ENCODE results near the gene POLH.

POLH gene

DNA sequence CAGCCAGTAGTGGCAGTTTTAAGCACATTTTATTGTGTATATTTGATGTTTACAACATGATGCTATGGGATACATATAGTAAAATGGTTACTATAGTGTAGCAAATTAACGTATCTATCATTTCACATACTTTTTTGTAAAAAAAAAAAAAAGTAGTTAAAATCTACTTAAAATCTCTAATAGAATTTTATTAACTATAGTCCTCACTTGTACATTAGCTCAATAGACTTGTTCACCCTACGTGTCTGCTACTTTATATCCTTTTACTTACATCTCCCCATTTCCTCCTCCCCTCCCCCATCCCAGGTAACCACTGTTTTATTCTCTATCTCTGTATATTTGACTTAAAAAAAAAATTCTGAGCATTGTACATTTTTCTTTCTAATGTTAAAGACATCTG, 30.0 kb downstream of the POLH start:
- DNase-seq (ENCODE audit: low spot score), result no peak

DNA sequence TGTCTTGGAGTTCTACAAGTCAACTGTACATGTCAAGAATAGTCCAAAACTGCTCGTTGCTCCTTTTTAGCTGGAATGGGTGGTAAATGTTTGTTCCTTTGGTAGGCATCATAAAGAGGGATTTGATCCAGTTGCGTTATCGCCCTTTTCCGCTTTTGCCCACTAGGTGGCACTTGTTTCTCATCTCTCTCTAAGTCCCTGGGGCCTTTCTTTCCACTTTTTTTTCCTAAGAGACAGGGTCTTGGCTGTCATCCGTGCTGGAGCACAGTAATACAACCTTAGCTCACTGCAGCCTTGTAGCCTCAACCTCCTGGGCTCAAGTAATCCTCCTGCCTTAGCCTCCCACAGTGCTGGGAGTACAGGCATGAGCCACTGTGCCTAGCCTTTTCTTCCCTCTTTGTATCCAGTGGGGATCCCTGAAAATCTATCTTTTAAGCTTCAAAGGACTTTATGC, 32.4 kb downstream of the POLH start:
- DNase-seq (ENCODE audit: low spot score), result peak; percentile 81

DNA sequence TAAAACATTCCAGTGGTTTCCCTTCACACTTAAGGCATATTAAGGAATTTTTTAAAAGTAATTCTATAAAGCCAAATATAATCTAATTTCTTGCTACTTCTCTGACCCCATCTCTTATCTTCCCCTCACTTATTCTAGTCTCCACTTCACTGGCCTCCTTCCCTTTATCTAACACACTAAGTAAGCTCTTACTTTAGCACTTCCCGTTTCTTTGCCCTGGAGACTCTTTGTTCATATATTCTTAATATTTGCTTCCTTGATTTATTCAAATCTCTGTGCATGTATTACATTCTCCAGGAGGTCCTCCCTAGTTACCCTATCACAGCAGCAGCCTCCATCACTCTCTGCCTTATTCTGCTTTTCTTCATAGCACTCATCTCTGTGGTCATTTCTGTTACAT, 32.8 kb downstream of the POLH start:
- no peak for DNase-seq (ENCODE audit: low spot score)

DNA sequence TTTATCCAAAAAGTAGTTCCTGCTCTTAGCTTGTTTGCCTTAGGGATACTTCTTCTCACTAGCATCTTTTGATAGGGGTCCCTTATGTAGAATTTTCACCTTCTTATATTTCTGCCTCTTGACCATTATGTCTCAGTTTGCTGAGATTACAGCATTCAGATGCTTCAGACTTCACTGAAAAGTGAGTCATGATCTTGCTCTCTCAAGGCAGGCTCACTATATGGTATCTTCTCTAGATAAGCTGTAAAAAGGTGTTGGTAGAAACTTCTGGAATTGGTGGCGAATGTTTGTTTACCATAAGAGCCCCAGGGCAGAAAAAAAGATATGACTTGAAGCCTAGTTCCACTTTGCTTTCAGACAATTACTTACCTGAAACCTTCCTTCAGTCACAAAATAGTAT, 33.4 kb downstream of the POLH start:
- no peak for DNase-seq (ENCODE audit: low spot score)

DNA sequence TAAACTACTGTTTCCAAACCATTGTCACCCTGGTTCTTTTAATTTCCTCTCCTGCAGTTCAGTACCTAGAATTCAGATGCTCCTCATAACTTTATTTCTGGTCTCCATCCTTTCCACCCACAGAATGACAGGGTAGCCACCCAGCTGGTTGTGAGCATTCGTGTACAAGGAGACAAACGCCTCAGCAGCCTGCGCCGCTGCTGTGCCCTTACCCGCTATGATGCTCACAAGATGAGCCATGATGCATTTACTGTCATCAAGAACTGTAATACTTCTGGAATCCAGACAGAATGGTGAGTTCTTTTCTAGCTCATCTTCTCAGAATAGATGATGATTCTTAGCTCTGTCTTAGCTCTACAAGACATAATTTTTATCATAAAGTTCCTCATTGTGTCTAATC, 34.4 kb downstream of the POLH start:
- no peak for DNase-seq (ENCODE audit: low spot score)

DNA sequence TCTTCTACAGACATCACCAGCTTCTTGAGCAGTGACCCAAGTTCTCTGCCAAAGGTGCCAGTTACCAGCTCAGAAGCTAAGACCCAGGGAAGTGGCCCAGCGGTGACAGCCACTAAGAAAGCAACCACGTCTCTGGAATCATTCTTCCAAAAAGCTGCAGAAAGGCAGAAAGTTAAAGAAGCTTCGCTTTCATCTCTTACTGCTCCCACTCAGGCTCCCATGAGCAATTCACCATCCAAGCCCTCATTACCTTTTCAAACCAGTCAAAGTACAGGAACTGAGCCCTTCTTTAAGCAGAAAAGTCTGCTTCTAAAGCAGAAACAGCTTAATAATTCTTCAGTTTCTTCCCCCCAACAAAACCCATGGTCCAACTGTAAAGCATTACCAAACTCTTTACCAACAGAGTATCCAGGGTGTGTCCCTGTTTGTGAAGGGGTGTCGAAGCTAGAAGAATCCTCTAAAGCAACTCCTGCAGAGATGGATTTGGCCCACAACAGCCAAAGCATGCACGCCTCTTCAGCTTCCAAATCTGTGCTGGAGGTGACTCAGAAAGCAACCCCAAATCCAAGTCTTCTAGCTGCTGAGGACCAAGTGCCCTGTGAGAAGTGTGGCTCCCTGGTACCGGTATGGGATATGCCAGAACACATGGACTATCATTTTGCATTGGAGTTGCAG, 37.9 kb downstream of the POLH start:
- DNase-seq (ENCODE audit: low spot score), result no peak

DNA sequence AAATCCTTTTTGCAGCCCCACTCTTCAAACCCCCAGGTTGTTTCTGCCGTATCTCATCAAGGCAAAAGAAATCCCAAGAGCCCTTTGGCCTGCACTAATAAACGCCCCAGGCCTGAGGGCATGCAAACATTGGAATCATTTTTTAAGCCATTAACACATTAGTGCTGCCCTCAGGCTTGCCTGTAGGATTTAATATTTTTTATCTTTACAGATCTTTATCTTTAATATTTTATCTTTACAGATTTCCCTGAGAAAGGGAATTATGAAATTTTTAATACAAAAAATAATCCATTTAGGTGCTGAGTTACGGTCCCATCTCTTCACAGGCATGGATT, 38.4 kb downstream of the POLH start:
- no peak for DNase-seq (ENCODE audit: low spot score)

DNA sequence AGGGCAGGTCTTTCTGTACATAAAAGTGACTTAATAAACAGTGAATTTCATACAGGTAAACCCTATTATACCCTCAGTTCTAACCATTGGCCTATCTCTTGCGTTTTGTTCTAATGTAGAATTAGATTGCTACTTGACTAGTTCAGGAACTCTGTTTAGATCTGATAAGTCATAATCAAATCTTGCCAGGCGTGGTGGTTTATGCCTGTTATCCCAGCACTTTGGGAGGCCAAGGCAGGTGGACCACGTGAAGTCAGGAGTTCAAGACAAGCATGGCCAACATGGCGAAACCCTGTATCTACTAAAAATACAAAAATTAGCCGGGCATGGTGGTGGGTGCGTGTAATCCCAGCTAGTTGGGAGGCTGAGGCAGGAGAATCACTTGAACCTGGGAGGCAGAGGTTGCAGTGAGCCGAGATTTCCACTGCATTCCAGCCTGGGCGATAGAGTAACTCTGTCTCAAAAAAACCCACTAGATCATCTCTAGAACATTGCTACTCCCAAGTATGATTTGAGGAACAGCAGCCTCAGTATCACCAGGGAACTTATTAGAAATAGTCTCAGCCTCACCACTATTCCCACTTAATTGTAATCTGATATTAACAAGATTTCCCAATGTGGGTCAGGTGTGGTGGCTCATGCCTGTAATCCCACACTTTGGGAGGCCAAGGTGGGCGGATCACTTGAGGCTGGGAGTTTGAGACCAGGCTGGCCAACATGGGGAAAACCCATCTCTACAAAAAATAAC, 40.9 kb downstream of the POLH start:
- DNase-seq (ENCODE audit: low spot score), result no peak

DNA sequence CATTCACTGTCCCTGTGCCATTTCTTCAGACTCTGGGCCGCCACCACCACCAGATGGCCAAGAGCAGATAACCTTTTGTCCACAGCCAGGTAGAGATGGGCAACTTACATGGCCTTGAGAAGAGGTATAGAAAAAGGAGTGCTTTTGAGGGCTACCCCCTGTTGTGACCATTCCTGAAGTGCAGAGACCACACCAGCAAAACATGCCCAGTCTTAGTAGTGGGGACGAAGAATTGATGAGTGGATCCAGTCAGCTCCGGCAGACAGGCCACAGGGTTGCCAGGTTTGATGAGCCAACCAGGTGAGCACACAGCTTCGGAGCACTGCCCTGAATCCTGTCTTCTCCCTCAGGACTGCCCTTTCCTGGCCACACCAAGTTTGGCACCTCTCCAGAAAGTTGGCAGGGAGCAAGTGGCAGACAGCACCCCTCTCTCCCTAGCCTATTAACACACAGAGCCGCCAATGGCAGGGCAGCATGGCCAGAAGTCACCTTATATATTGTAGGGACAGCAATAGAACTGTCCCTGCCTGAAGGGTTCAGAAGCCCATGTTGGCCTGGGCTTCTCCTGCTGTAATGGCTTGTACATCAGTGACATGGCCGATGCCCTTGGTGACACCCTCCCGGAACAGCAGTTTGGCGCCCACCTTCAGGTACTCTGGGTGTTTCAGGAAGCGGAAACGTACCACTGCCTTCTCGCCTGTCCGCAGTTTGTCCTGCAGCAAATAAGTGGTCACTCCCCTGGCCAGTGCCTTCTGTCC, 45.3 kb downstream of the POLH start:
- no peak for DNase-seq (ENCODE audit: low spot score)

DNA sequence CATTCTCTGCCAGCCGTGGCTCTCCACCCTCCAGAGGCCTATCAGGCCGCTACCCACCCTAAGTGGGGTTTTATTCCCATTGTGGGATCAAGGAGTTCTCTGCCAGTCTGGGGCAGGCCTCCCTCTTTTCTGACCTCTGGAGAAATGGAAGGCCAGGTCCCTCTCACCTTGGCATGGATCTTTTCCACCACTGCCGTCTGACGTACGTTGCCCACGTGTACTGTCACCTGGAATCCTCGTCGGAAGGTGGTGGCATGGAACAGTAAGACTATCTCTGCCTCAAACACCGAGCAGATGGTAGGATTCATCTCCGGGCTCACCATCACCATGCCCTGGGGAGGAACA, 45.8 kb downstream of the POLH start:
- no peak for DNase-seq (ENCODE audit: low spot score)

DNA sequence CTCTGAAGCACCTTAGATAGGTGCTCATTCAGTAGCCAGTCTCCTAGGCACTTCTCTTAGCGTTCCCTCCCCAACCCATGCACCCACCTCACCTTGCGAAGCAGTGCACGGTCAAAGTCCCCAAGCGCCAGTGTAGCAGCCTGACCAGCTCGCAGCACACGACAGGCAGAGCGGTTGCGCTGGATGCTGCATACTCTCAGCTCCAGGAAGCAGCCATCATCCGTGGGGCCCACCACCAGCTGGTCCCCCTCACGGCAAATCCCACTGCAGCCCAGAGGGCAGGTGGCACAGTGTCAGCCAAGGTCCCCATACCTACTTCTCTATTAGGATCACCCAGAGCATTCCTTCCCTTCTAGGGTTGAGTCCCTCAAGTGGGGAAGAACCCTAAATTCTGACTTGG, 46.6 kb downstream of the POLH start:
- DNase-seq (ENCODE audit: low spot score), result no peak

DNA sequence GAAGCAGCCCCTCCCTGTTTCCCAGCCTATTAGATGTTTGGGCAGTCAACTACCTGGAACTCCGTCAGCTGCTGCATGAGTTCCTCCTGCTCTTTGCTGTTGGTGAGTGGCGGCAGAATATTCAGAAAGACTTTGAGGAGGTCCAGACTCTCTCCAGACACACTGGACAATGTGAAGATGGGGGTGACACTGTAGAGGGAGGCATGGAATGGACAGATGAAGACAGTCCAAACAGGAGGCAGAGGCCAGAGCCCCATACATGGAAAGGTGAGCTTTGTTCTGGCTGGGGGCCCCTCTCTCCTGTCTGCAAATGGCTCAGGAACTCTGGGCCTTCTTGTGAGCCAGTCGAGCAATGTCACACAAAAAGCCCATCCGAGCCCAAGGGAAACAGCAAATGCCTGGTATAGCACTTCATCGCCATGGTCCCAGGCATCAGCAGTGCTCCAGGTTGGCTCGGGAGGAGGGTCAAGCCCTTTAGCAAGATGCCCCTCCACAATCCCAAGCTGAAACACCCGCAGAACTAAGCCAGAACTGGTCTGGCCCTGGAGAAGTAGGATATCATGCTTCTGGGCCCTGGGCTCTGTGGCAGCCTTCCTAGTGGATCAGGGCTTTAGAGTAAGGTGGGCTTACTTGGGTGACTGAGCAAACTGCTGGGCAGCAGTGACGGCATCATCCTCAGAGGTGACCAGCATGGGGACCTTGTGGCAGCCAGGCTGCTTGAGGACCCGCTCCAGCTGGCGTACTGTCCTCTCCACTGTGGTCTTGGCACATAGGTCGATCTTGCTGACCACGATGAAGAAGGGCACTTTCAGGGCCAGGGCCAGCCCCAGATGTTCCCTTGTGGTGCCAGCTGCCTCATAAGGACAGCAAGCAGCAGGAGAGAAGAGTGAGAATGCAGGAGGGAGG, 48.1 kb downstream of the POLH start:
- DNase-seq (ENCODE audit: low spot score), result no peak

DNA sequence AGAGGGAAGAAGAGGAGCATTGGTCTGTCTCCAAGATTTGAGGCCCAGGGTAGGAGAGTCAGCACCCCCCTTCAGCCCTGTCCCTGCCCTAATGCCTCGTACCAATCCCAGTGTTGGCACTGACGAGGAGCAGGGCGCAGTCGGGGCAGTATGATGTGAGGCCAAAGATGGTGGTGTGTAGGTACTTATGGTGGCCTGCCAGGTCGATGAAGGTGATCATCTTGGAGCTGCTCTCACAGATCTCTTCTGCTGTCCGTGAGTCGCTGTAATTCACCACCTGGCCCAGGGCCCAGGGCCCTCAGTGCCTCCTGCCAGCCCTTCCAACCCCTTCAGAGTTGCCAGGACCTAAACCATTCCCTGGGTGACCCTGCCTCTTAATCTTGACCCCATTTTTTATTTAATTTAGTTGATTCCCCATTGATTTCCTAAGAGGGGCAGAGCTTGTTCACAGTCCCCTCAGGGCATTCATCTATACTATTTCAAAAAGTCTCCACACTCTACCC, 48.9 kb downstream of the POLH start:
- no peak for DNase-seq (ENCODE audit: low spot score)

DNA sequence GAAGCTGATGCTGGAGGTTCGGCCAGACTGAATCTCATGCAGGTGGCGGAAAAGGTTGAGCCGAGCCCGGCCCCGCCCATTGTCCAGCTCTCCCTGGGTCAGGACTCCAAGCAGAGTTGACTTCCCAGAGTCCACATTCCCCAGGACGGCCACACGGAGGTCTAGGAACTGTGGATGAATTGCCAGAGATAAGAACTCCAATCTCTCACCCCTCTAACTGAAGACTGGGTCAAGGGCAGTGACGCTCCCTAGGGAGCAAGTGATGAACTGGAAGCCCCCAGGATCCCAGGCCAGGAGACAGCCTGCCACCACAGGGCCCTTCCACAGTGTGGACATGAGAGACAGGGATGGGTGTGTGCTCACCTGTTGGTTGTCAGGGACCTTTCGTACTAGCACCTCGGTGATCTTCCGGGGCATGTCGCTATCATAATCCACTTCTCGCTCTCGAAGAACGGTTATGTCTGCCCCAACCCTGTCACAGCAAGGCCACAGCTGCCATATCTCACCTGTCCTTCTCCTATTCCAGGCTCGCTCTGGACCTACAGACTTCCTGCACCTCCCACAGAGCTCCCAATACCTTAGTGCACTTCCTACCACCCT, 49.5 kb downstream of the POLH start:
- no peak for DNase-seq (ENCODE audit: low spot score)

DNA sequence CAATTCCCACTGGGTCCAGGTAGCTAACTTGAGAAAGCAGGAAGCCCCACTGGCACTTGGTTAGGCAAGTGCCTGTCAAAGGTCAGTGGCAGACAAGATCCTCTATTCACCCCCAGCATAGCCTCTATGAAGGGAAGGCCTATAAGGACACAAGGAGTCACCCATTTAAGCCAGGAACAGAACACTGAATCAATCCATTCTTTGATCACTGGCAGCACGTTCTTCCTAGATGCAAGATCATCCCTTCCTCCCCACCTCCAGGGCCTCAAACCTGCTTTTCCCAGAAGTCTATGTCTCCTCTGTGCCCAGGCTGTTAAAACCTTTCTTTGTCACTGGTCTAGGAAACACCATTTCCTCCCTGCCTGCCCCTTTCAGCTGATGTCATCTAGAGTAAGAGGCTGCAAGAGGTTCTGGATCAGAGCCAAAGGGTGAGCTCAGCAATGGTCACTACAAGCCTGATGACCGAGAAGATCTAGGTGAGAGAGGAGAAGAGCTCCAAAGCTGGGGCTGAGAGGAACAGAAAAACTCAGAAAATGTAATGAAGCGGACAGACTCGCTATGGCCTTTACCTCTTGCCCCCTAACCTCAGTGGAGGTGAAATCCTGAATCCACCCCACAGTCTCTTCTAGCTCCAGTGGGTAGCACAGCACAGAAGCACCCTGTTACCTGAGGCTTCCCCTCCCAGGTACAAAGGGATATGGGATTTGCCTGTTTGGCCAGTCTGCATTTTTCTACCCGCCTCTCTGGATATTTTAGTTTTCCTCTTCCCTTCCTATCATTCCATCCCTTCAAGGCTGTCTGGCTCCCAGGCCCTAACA, 51.2 kb downstream of the POLH start:
- DNase-seq (ENCODE audit: low spot score), result peak; percentile 81

DNA sequence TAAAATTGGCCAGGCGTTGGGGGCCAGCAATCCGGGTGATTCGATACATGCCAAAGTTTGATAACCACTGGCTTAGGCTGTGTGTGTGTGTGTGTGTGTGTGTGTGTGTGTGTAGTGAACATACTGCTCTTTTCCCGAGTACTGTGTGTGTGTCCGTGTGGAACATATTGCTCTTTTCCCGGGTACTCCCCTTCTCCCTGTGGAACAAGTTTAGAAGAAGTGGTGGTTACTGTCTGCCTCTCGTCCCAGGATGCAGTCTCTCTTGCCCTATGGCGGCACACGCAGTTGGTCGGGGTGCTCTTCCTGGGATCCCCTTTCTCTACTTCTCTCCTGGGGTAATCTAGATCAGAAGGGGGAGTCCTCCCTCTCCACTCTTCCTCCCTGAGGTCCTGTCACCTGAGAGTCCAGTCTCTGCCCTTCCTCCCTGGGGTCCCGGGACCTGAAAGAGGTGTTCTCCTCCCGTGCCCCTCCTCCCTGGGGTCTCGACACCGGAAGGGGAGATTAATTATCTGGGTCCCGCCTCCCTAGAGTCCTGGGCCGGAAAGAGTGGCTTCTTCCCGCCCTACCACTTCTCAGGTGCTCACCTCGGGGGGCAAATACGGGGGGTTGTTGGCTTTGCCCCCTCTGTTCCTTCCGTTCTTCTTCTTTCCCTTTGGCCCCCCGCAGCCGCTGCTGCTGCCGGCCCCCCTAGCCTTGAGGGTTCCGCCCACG, 52.6 kb downstream of the POLH start:
- peak; percentile 38 for DNase-seq (ENCODE audit: low spot score)

DNA sequence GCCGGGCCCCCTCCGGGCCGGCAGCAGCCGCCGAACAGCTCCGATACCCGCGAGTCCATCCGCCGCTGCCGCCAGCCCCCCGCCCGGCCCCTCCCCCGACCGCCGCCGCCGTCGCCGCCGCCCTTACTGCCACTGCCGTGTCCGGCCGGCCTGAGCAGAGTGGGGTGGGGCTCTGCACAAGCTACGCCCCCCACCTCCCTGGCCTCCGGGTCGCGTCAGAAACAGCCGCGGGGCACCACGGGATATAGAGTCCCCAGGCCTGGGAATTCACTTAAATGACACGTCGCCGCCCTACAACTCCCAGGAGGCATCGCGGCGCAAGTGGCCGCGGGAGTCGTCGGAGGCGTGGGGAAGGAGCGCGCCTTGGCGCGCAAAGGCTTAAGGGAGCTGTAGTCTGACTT, 53.1 kb downstream of the POLH start, which contains the start of gene GTPBP2:
TSS of gene GTPBP2 (minus strand) at position 161 of the 401 bp plus-strand sequence. CDS start at position 59, 102 bp downstream.
- peak; percentile 97 for DNase-seq (ENCODE audit: low spot score)

DNA sequence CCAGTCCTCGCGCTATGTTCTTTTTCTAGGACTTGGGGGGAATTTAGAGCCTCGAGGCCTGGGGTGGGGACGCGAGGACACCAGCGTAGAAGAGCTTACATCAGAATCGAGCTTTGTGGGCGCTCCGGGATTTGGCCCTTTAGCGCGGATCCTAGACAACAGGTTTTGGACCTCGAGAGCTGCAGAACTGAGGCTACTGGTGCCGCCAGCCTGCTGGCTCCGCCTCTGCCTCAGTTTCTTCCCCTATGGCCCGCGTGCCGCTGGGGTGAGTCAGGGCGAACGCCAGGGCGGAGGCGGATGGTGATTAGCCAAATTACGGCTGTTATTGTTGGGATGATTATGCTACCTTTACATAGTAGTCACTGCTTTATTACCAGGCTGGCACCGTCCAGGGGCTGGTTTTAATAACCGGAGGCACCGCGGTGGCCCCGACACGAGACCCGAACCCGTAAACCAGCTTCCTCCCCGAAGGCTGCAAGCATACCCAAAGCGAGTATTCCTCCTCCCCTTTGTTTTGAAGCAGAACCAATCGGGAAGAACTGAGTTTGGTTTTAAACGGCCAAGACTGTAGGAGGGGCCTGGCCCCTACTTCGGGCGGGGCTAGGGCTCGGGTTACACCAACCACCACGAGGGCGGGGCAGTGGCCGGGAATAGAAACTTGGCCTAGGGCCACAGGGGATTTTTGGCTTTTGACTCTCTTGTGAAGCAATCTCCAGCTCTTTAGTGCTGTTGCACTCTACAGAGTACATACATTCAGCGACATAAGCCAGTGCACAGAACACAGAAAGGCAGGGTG, 53.7 kb downstream of the POLH start:
- DNase-seq (ENCODE audit: low spot score), result peak; percentile 97

DNA sequence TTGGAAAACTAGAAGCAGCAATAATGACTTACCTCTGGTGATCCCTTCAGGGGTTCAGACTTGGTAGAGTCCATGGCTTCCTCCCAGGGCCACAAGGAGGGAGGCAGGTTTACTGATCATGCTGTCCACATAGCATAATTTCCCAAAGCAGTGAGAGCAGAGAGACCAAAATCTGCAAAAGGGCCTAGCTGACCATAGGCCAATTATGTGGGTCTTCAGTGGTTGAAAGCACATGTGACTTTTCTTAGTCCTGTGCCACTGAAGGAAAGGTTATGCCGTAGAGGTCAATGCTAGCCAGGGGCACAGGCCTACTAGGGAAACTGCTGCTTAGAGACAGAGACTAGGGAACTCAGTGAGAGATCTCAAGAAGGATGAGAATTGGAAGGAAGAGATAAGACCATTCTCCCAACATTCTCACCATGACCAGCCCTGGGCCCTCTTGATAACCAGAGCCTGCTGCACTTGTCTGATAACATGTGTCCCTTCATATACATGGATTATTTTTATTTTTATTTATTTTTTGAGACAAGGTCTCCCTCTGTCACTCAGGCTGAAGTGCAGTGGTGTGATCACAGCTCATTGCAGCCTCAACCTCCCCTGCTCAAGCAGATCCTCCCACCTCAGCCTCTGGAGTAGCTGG, 55.1 kb downstream of the POLH start:
- peak; percentile 93 for DNase-seq (ENCODE audit: low spot score)
